DOHH2 (cell line): Measurements from ENCODE around the gene NOL3.

ENCODE experiments used
- H3F3A ChIP-seq: fragments of 200-600 bp; sonication (generic), shearing (Covaris generic); 2 replicates; pipeline ENCODE4 v1.6.0; 2016; ENCODE audit warnings: antibody characterized with exemption, mild to moderate bottlenecking; ENCODE audit not compliant: control insufficient read depth, insufficient read depth
- H3K27ac ChIP-seq: fragments of 200-600 bp; sonication (generic); 2 replicates; pipeline ENCODE4 v1.5.1; 2014; ENCODE audit warnings: low read depth, mild to moderate bottlenecking, low read length, moderate library complexity
- H3K27me3 ChIP-seq: fragments of 200-600 bp; sonication (generic); 2 replicates; pipeline ENCODE4 v1.6.1; 2014; ENCODE audit warnings: mild to moderate bottlenecking, low read length, mixed read lengths; ENCODE audit not compliant: control insufficient read depth
- H3K36me3 ChIP-seq: fragments of 200-600 bp; sonication (generic); 2 replicates; pipeline ENCODE4 v1.6.1; 2014; ENCODE audit warnings: mild to moderate bottlenecking, low read length, moderate library complexity, mixed read lengths; ENCODE audit not compliant: control insufficient read depth
- H3K4me1 ChIP-seq: fragments of 200-600 bp; sonication (generic); 2 replicates; pipeline ENCODE4 v1.6.1; 2014; ENCODE audit warnings: mild to moderate bottlenecking, low read length, mixed read lengths; ENCODE audit not compliant: control insufficient read depth
- H3K4me2 ChIP-seq: fragments of 200-600 bp; sonication (generic); 2 replicates; pipeline ENCODE4 v1.6.0; 2014; ENCODE audit warnings: mild to moderate bottlenecking, low read length, moderate library complexity
- H3K4me3 ChIP-seq: fragments of 200-600 bp; sonication (generic); 2 replicates; pipeline ENCODE4 v1.5.1; 2014; ENCODE audit warnings: mild to moderate bottlenecking, low read length, mixed read lengths
- H3K79me2 ChIP-seq: fragments of 200-600 bp; sonication (generic); 2 replicates; pipeline ENCODE4 v1.6.1; 2014; ENCODE audit warnings: mild to moderate bottlenecking, low read length, mixed read lengths; ENCODE audit not compliant: control insufficient read depth
- H3K9me2 ChIP-seq: fragments of 200-600 bp; sonication (generic); replicated peaks from 2 replicates; pipeline ENCODE4 v1.6.1; 2014; ENCODE audit warnings: mild to moderate bottlenecking, low read length, mixed read lengths; ENCODE audit not compliant: control insufficient read depth
- H3K9me3 ChIP-seq: fragments of 200-600 bp; sonication (generic); 2 replicates; pipeline ENCODE4 v1.6.1; 2014; ENCODE audit warnings: antibody characterized with exemption, low read length, mixed read lengths; ENCODE audit not compliant: control insufficient read depth, insufficient read depth
- H4K20me1 ChIP-seq: fragments of 200-600 bp; sonication (generic); 2 replicates; pipeline ENCODE4 v1.6.0; 2014; ENCODE audit warnings: low read depth, mild to moderate bottlenecking, antibody characterized with exemption, low read length, moderate library complexity; ENCODE audit not compliant: control insufficient read depth, insufficient read depth
- CTCF ChIP-seq: fragments of 200-600 bp; sonication (generic); IDR thresholded peaks from one replicate; pipeline ENCODE4 v1.5.1; 2014; ENCODE audit warnings: antibody characterized with exemption, mild to moderate bottlenecking, low read depth, low read length; ENCODE audit not compliant: poor library complexity, severe bottlenecking
- EZH2phosphoT487 ChIP-seq: fragments of 200-600 bp; sonication (generic); IDR thresholded peaks from 2 replicates; pipeline ENCODE4 v1.6.1; 2017; ENCODE audit warnings: borderline replicate concordance, mild to moderate bottlenecking, antibody characterized with exemption, low read length, moderate library complexity, mixed read lengths

NOL3 gene

GRCh38 chr16:67179421-67180080 lies 9.2 kb downstream of the NOL3 start:
- Histone ChIP-seq H3K4me1 (peaks cover 29% of the 10 kb centered on the region), H3K79me2 (0 out of 2 replicates have a peak, but pooled peaks cover 8% of the 10 kb centered on the region), H4K20me1 (peaks cover 7% of the 10 kb centered on the region; the same call in 1 of the 2 replicates), H3K27me3 (peaks cover 30% of the 10 kb centered on the region), H3K4me3 (no peak overlapping the region), H3K27ac (no peak overlapping the region), H3K4me2 (no peak overlapping the region), H3K9me3 (no peaks in the 10 kb centered on the region), H3K36me3 (no peaks in the 10 kb centered on the region), H3F3A (no peaks in the 10 kb centered on the region; the same call in 1 of the 2 replicates), H3K9me2 (no peaks in the 10 kb centered on the region)
- no peak for TF ChIP-seq EZH2phosphoT487
- TF ChIP-seq CTCF, result no peak

GRCh38 chr16:67180166-67180565 lies 9.8 kb downstream of the NOL3 start:
- TF ChIP-seq EZH2phosphoT487 (no peak), CTCF (no peak)
- no peak overlapping the region for H3K27ac ChIP-seq
- no peak overlapping the region for H3K4me2 ChIP-seq
- H3K4me1 ChIP-seq, result peaks cover 33% of the 10 kb centered on the region
- peaks cover 30% of the 10 kb centered on the region for H3K27me3 ChIP-seq
- H3K36me3 ChIP-seq, result no peaks in the 10 kb centered on the region
- H3K79me2 ChIP-seq, result 0 out of 2 replicates have a peak, but pooled peaks cover 8% of the 10 kb centered on the region
- no peaks in the 10 kb centered on the region for H3K9me3 ChIP-seq
- no peaks in the 10 kb centered on the region for H3K9me2 ChIP-seq
- no peaks in the 10 kb centered on the region; the same call in 1 of the 2 replicates for H3F3A ChIP-seq
- no peak overlapping the region for H3K4me3 ChIP-seq
- peaks cover 7% of the 10 kb centered on the region; the same call in 1 of the 2 replicates for H4K20me1 ChIP-seq

- Histone ChIP-seq H3K27ac (no peak overlapping the region), H4K20me1 (peaks cover 7% of the 10 kb centered on the region; the same call in 1 of the 2 replicates), H3K27me3 (peaks cover 37% of the 10 kb centered on the region), H3K36me3 (no peaks in the 10 kb centered on the region), H3K9me2 (no peaks in the 10 kb centered on the region), H3K4me1 (peaks cover 39% of the 10 kb centered on the region), H3K79me2 (0 out of 2 replicates have a peak, but pooled peaks cover 8% of the 10 kb centered on the region), H3K9me3 (no peaks in the 10 kb centered on the region), H3K4me3 (no peak overlapping the region), H3F3A (no peaks in the 10 kb centered on the region), H3K4me2 (no peak overlapping the region)
- no peak for TF ChIP-seq CTCF
- no peak for TF ChIP-seq EZH2phosphoT487
Observed at GRCh38 chr16:67181346-67181745, 11.0 kb downstream of the NOL3 start.
